Measurements from ENCODE around the gene WDFY4.
A peak's percentile ranks its signal among the peaks of the same experiment; 100 is the strongest.

The WDFY4 gene

DNA sequence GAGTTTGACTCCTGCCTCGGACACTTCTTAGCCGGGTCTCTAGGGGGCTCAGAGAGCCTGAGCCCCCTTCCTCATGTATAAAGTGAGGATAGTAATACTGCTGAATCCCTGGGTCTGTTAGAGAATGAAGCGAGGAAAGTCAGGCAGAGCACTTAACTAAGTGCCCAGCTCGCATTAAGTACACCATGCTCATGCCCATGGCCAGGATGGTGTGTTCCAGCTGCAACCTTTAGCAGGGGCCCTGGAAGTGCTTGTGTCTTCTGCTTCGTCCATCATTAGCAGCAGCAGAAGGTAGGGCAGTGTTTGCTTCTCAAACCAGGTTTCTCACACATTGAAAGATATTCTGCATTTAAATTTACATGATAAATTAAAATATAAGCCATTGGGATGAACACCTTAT is 27.3 kb upstream of the WDFY4 start:
- TF ChIP-seq TAF1 (IDR thresholded peaks at IDR 0.05; ENCODE audit: low read depth) (no peak), EP300 (IDR thresholded peaks at IDR 0.05; ENCODE audit: borderline replicate concordance) (no peak)

DNA sequence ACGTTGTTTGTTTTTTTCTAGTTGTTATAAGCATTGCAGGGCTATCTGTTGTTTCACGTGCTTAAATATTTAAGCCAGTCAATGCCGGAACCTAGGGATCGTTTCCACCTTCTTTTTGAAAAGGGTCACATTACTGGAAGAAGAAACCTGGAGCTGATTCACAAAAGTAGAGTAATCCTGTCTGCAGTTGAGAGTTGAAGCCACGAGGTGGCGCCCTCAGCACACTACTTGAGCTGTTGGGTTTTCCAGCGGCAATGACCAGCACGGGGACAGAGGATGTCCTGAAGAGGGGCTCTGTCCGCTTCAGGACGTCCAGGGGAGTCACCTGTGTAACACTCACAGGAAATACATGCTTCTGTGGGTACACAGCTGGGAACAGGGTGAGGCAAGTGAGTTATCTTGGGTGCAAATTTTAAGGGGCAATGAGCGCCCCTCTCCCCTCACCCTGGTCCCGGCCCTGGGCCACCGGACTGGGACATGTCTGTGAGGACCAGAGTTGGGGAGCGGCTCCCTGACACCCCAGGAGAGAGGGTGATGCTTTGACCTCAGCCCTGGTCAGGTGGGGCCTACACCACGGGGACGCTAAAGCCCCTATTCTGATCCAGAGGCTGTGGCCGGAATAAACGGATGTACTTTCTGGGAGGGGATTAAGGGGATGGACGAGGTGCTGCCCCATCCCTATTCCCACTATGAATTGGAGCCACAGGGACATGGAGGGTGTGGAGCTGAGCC is 26.3 kb upstream of the WDFY4 start:
- TF ChIP-seq RAD21 (IDR thresholded peaks at IDR 0.05; ENCODE audit: low read depth): peak; percentile 98
- no peak for TF ChIP-seq CEBPB (IDR thresholded peaks at IDR 0.05)

DNA sequence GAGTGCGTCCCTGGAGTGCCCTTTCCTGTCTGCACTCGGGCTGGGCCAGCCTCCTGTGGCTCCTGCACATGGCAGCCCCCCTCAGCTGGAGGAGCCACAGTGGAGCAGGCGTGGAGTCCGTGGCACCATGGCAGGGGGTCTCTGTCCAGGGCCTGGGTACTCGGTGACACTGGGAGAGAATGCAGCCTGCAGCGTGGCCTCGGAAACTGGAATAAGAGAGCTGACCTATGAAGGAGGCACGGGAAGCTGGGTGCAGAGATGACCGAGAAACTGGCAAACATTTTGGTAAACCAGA is 25.8 kb upstream of the WDFY4 start:
- no peak for TF ChIP-seq YY1 (IDR thresholded peaks at IDR 0.05; ENCODE audit: low read depth)
- TF ChIP-seq CEBPB (IDR thresholded peaks at IDR 0.05): no peak
- no peak for TF ChIP-seq EGR1 (IDR thresholded peaks at IDR 0.05)
- no peak for TF ChIP-seq CREB1 (IDR thresholded peaks at IDR 0.05; ENCODE audit: low read depth)

DNA sequence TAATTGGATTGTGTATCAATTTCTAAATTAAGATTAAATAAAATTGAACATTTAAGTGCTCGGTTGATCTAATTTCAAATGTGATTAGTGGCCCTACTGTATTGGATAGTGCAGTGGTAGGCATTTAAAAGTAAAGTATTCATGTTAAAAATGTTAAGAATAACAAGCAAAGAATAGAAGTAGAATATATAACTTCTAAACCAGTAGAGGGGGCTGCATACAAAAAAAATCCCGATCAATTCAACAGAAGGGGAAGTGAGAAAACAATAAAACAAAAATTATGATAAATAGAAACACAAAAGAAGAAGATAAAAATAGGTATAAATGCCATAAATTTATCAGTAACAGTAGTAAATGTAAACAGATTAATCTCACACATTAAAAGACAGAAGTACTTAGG is 24.9 kb upstream of the WDFY4 start:
- TF ChIP-seq EGR1 (IDR thresholded peaks at IDR 0.05) (no peak), YY1 (IDR thresholded peaks at IDR 0.05; ENCODE audit: low read depth) (no peak), TAF1 (IDR thresholded peaks at IDR 0.05; ENCODE audit: low read depth) (no peak), RAD21 (IDR thresholded peaks at IDR 0.05; ENCODE audit: low read depth) (peak; percentile 34), CREB1 (IDR thresholded peaks at IDR 0.05; ENCODE audit: low read depth) (no peak), TEAD4 (IDR thresholded peaks at IDR 0.05) (no peak), FOXM1 (IDR thresholded peaks at IDR 0.05; ENCODE audit: borderline replicate concordance, low read depth) (no peak)

DNA sequence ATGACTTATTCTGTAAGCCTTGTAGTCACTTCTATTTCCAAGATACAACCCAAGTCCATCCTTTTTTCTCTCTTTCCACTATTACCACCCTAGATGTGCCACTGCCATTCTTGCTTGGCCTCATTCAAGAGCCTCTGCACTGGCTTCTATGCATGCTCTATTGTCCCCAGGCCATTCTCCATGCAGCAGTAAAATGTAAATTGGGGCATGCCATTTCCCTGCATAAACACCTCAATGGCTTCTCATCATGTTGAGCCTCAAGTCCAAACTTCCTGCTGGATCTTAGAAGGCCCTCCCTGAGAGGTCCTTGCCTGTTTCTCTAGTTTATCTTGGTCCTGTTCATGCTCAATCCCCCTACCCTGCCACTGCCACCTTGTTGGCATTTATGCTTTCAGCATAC is 23.2 kb upstream of the WDFY4 start:
- TF ChIP-seq, protein P1, sequence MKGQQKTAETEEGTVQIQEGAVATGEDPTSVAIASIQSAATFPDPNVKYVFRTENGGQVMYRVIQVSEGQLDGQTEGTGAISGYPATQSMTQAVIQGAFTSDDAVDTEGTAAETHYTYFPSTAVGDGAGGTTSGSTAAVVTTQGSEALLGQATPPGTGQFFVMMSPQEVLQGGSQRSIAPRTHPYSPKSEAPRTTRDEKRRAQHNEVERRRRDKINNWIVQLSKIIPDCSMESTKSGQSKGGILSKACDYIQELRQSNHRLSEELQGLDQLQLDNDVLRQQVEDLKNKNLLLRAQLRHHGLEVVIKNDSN (IDR thresholded peaks at IDR 0.05): no peak
- TF ChIP-seq CREB1 (IDR thresholded peaks at IDR 0.05; ENCODE audit: low read depth): no peak
- TF ChIP-seq, protein P2, sequence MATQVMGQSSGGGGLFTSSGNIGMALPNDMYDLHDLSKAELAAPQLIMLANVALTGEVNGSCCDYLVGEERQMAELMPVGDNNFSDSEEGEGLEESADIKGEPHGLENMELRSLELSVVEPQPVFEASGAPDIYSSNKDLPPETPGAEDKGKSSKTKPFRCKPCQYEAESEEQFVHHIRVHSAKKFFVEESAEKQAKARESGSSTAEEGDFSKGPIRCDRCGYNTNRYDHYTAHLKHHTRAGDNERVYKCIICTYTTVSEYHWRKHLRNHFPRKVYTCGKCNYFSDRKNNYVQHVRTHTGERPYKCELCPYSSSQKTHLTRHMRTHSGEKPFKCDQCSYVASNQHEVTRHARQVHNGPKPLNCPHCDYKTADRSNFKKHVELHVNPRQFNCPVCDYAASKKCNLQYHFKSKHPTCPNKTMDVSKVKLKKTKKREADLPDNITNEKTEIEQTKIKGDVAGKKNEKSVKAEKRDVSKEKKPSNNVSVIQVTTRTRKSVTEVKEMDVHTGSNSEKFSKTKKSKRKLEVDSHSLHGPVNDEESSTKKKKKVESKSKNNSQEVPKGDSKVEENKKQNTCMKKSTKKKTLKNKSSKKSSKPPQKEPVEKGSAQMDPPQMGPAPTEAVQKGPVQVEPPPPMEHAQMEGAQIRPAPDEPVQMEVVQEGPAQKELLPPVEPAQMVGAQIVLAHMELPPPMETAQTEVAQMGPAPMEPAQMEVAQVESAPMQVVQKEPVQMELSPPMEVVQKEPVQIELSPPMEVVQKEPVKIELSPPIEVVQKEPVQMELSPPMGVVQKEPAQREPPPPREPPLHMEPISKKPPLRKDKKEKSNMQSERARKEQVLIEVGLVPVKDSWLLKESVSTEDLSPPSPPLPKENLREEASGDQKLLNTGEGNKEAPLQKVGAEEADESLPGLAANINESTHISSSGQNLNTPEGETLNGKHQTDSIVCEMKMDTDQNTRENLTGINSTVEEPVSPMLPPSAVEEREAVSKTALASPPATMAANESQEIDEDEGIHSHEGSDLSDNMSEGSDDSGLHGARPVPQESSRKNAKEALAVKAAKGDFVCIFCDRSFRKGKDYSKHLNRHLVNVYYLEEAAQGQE (IDR thresholded peaks at IDR 0.05; ENCODE audit: low read depth): no peak
- no peak for TF ChIP-seq ZBTB7A (IDR thresholded peaks at IDR 0.05; ENCODE audit: low read depth)
- no peak for TF ChIP-seq FOXM1 (IDR thresholded peaks at IDR 0.05; ENCODE audit: borderline replicate concordance, low read depth)
- TF ChIP-seq TCF12 (IDR thresholded peaks at IDR 0.05; ENCODE audit: low read depth): no peak
- TF ChIP-seq, protein P3, sequence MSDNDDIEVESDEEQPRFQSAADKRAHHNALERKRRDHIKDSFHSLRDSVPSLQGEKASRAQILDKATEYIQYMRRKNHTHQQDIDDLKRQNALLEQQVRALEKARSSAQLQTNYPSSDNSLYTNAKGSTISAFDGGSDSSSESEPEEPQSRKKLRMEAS (IDR thresholded peaks at IDR 0.05): no peak
- TF ChIP-seq RAD21 (IDR thresholded peaks at IDR 0.05; ENCODE audit: low read depth): no peak

DNA sequence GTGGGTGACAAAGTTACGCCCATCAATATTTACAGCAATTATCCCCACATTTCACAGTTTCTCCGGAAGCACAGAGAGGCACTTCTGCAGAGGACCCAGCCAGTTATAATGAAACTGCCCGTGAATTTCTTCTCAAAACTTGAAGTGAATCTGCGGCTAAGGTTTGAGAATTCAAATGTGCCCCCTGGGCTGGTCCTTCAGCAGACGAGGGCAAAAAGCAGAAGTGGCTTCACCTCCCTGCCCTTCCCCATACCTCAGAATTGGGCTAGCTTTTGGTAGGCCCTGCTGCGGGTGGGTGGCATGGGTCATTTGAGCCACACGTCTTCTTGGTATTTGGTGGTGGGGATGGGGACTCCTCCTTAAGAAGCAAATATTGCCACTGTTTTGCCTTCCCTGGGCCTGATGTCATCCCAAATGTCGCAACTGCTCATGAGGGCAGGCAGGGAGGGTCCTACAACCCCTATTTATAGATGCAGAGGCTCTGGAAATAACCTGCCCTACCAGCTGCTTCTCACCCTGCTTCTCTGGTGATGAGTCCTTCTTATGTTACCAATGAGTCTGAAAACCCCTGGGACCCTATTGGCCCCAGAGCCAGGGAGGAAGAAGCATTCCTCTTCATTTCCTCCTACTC is 16.6 kb upstream of the WDFY4 start:
- TF ChIP-seq ZBTB7A (IDR thresholded peaks at IDR 0.05; ENCODE audit: low read depth): no peak
- TF ChIP-seq CEBPB (IDR thresholded peaks at IDR 0.05): no peak
- TF ChIP-seq, protein P3 (IDR thresholded peaks at IDR 0.05): no peak
- no peak for TF ChIP-seq TCF12 (IDR thresholded peaks at IDR 0.05; ENCODE audit: low read depth)

DNA sequence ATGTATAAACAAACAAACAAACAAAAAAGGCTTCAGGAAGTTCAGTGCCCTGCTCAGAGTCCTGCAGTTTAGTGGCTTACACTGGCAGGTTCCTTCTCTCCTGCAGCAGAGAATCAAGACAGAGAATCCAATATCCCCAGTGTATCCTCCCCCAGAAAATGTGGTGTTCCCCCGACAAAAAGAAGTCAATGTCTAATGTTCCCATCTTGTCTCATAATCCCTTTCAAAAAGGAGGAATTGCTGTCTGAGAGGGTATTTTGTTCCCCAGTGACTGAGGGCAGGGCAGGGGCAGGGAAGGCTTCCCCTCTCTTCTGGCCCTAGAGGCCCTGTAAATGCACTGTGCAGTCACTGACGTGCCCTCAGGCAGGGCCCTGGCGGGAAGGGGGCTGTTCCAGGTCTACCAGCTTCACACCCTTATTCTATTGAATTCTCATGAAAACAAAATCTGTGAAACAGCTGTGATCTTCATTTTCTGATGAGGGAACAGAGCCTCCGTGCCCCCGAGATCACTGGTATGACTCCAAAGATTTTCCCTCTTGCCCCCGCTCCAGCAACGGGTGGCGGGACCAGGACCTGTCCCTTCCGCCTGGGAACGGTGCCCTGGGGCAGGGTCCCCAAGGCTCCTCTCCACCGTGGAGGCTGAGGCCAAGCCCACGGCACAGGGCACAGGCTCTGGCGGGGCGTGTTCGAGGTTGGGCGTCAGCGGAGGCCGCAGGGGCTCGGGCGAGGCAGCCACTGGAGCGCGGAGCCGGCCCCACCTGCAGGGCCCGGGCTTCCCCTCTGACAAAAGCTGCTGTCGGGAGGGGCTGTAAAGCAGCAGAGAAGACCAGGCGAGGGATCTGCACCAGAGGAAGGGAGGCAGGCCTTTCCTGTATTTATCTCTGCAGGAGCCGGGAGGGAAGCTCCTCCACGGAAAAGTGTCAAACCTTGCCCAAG is 13.4 kb upstream of the WDFY4 start:
- TF ChIP-seq, protein P3 (IDR thresholded peaks at IDR 0.05): peak; percentile 71
- TF ChIP-seq RAD21 (IDR thresholded peaks at IDR 0.05; ENCODE audit: low read depth): no peak
- 0 out of 2 replicates have a peak, but pooled peaks have one; percentile 38 for TF ChIP-seq FOXM1 (IDR thresholded peaks at IDR 0.05; ENCODE audit: borderline replicate concordance, low read depth)
- TF ChIP-seq, protein P1 (IDR thresholded peaks at IDR 0.05): no peak
- TF ChIP-seq EP300 (IDR thresholded peaks at IDR 0.05; ENCODE audit: borderline replicate concordance): peak; percentile 80
- no peak for TF ChIP-seq CEBPB (IDR thresholded peaks at IDR 0.05)
- no peak for TF ChIP-seq TAF1 (IDR thresholded peaks at IDR 0.05; ENCODE audit: low read depth)
- TF ChIP-seq EGR1 (IDR thresholded peaks at IDR 0.05): no peak
- peak; percentile 87; the same call in 1 of the 2 replicates for TF ChIP-seq ZBTB7A (IDR thresholded peaks at IDR 0.05; ENCODE audit: low read depth)
- peak; percentile 51; the same call in 1 of the 2 replicates for TF ChIP-seq NFIC (IDR thresholded peaks at IDR 0.05)
- no peak for TF ChIP-seq CREB1 (IDR thresholded peaks at IDR 0.05; ENCODE audit: low read depth)
- peak; percentile 90 for TF ChIP-seq TCF12 (IDR thresholded peaks at IDR 0.05; ENCODE audit: low read depth)
- TF ChIP-seq, protein P2 (IDR thresholded peaks at IDR 0.05; ENCODE audit: low read depth): no peak
- no peak for TF ChIP-seq YY1 (IDR thresholded peaks at IDR 0.05; ENCODE audit: low read depth)
- TF ChIP-seq TEAD4 (IDR thresholded peaks at IDR 0.05): no peak; the same call in 1 of the 2 replicates

Data from Ishikawa (cell line).